HCT116 (cell line): ENCODE measurements around the gene IQCK.

Experiments
- CTCF ChIP-seq, 3 experiments: fragments of 200-600 bp in 1 of 3; sonication (generic) in 1 of 3; IDR thresholded peaks in 2 of 3; conservative IDR thresholded peaks in 1 of 3; 2 replicates each; pipeline ENCODE4 v1.5.1; 2012 to 2017; ENCODE audit warnings: low read depth in 2 of 3, low read length in 2 of 3, antibody characterized with exemption in 1 of 3, borderline replicate concordance in 1 of 3, control low read depth in 1 of 3, mild to moderate bottlenecking in 1 of 3, mixed read lengths in 1 of 3, mixed run types in 1 of 3, moderate library complexity in 1 of 3; ENCODE audit not compliant: insufficient read depth in 1 of 3
- POLR2A ChIP-seq: IDR thresholded peaks from 2 replicates; pipeline ENCODE4 v1.7.0; 2011; ENCODE audit warnings: borderline replicate concordance; ENCODE audit not compliant: insufficient read depth, insufficient read length; ENCODE audit errors: extremely low read depth
- POLR2AphosphoS5 ChIP-seq: IDR thresholded peaks from 2 replicates; pipeline ENCODE4 v1.6.1; 2011; ENCODE audit warnings: mild to moderate bottlenecking, low read depth, low read length, moderate library complexity
- RAD21 ChIP-seq: IDR thresholded peaks from 2 replicates; pipeline ENCODE4 v1.6.1; 2012; ENCODE audit warnings: low read depth, mild to moderate bottlenecking

GRCh38 chr16:19687279-19687678 is 30.8 kb upstream of the IQCK start:
- no peak for TF ChIP-seq POLR2AphosphoS5
- no peak for TF ChIP-seq CTCF (IDR thresholded peaks at IDR 0.05 in 2 of 3, conservative IDR thresholded peaks at IDR 0.05 in 1 of 3; ENCODE audit: borderline replicate concordance in 1 of 3, insufficient read depth in 1 of 3, low read depth in 2 of 3, low read length in 2 of 3)
- no peak for TF ChIP-seq POLR2A
- TF ChIP-seq RAD21 = no peak
